GM12878 (cell line): ENCODE results near the gene LAMA2.

Experiments used
- CTCF ChIP-seq, 3 experiments: IDR thresholded peaks in 2 of 3; conservative IDR thresholded peaks in 1 of 3; 2 replicates each; pipeline ENCODE4 v1.5.1; 2011; ENCODE audit warnings: low read depth in 3 of 3, low read length in 3 of 3, mild to moderate bottlenecking in 3 of 3, control low read depth in 2 of 3, moderate library complexity in 2 of 3, inconsistent platforms in 1 of 3, mixed read lengths in 1 of 3; ENCODE audit not compliant: control insufficient read depth in 2 of 3, insufficient read depth in 1 of 3; ENCODE audit errors: extremely low read depth in 1 of 3
- HDAC2 ChIP-seq: fragments of 200-600 bp; sonication (generic); IDR thresholded peaks from 2 replicates; pipeline ENCODE4 v1.6.1; 2017
- POLR2AphosphoS5 ChIP-seq: IDR thresholded peaks from 2 replicates; pipeline ENCODE4 v1.6.1; 2011; ENCODE audit warnings: mild to moderate bottlenecking, low read length, inconsistent platforms
- TCF3 ChIP-seq: IDR thresholded peaks from 2 replicates; pipeline ENCODE4 v1.6.1; 2012; ENCODE audit warnings: low read depth, mild to moderate bottlenecking, low read length, borderline replicate concordance; ENCODE audit not compliant: insufficient read depth

- TF ChIP-seq HDAC2: no peak
- TF ChIP-seq POLR2AphosphoS5: no peak
- TF ChIP-seq CTCF (IDR thresholded peaks at IDR 0.05 in 2 of 3, conservative IDR thresholded peaks at IDR 0.05 in 1 of 3; ENCODE audit: control insufficient read depth in 2 of 3, extremely low read depth in 1 of 3, insufficient read depth in 1 of 3, low read depth in 3 of 3, low read length in 3 of 3): no peak
- no peak for TF ChIP-seq TCF3
Observed at GRCh38 chr6:129292836-129293235, 409.9 kb downstream of the LAMA2 start.
